GOT3 (cell line): ENCODE data around the gene CALHM2.
"Not testable (repeated sequence)": the region's sequence is repeated elsewhere in the genome, so short reads cannot be mapped to it uniquely, and the experiment has no call there.

Experiments
- DNase-seq: peaks from one replicate; lab custom pipeline; 2025; ENCODE audit warnings: mixed read lengths; lab: John Stamatoyannopoulos, UW

CALHM2 gene

GRCh38 chr10:103450201-103450695 lies 1.9 kb downstream of the CALHM2 start:
- no peak for DNase-seq

- DNase-seq, result no peak
Measured at GRCh38 chr10:103449208-103450144, 2.7 kb downstream of the CALHM2 start.

GRCh38 chr10:103448746-103449145 lies 3.4 kb downstream of the CALHM2 start:
- DNase-seq, result peak; percentile 48

- no peak for DNase-seq
Measured at GRCh38 chr10:103447187-103447586, 5.0 kb downstream of the CALHM2 start.

GRCh38 chr10:103445767-103446567 lies 6.2 kb downstream of the CALHM2 start:
- DNase-seq, result no peak

GRCh38 chr10:103445366-103445765 lies 6.8 kb downstream of the CALHM2 start:
- no peak for DNase-seq

- DNase-seq, result no peak
Measured at GRCh38 chr10:103444478-103444877, 7.7 kb downstream of the CALHM2 start.

- DNase-seq, result no peak
Measured at GRCh38 chr10:103443475-103444185, 8.5 kb downstream of the CALHM2 start.

GRCh38 chr10:103442031-103442461 lies 10.1 kb downstream of the CALHM2 start:
- no peak for DNase-seq

- DNase-seq, result no peak
Measured at GRCh38 chr10:103441611-103442010, 10.6 kb downstream of the CALHM2 start.

GRCh38 chr10:103441206-103441605 lies 11.0 kb downstream of the CALHM2 start:
- DNase-seq, result no peak

- DNase-seq, result no peak
Measured at GRCh38 chr10:103440416-103440815, 11.8 kb downstream of the CALHM2 start.

- DNase-seq, result no peak
Measured at GRCh38 chr10:103439776-103440175, 12.4 kb downstream of the CALHM2 start.

- DNase-seq, result no peak
Measured at GRCh38 chr10:103433858-103434257, 18.3 kb downstream of the CALHM2 start.

- DNase-seq, result no peak
Measured at GRCh38 chr10:103431902-103432301, 20.3 kb downstream of the CALHM2 start.

GRCh38 chr10:103429647-103430046 lies 22.5 kb downstream of the CALHM2 start:
- no peak for DNase-seq

- no peak for DNase-seq
Measured at GRCh38 chr10:103428989-103429643, 23.1 kb downstream of the CALHM2 start.

- no peak for DNase-seq
Measured at GRCh38 chr10:103427866-103428265, 24.3 kb downstream of the CALHM2 start.

GRCh38 chr10:103423748-103424147 lies 28.4 kb downstream of the CALHM2 start:
- DNase-seq, result no peak

GRCh38 chr10:103419101-103419500 lies 33.1 kb downstream of the CALHM2 start:
- DNase-seq, result no peak

- DNase-seq, result no peak
Measured at GRCh38 chr10:103417601-103418000, 34.6 kb downstream of the CALHM2 start.

GRCh38 chr10:103417148-103417469 lies 35.1 kb downstream of the CALHM2 start:
- not testable (repeated sequence) for DNase-seq
